DMS53 (cell line): Measurements from ENCODE around the gene RBM6.

ENCODE experiments used
- DNase-seq: peaks from one replicate; lab custom pipeline; 2025; lab: John Stamatoyannopoulos, UW

RBM6 gene

DNA sequence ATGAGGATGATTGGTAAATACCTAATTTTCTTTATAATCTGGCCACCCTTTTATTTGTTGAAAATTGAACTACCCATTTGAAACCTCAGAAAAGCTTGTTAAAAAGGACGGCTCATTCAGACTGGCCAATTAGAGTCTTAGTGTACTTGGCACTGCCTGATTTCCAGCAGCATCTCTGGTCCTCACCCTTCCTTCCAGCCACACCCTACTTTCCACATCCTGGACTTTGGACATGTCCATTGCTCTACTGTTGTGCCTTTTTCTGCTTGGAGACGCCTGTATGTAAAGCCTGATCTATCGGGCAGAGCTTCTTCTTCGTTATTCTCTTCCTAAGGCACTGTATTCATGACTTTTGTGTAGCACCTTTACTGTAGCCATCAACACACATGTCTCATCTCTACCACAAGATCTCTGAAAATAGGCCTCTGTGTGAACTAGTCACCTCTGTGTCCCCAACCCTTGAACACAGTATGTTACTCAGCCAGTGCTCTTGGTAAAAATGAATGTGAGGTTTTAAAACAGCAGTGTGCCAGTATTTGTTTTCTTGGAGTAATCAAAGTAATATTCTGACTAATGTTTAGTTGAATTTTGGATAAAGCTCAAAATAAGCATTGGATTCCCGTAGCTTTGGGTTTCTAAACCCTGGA is 155.5 kb downstream of the RBM6 start:
- no peak for DNase-seq

DNA sequence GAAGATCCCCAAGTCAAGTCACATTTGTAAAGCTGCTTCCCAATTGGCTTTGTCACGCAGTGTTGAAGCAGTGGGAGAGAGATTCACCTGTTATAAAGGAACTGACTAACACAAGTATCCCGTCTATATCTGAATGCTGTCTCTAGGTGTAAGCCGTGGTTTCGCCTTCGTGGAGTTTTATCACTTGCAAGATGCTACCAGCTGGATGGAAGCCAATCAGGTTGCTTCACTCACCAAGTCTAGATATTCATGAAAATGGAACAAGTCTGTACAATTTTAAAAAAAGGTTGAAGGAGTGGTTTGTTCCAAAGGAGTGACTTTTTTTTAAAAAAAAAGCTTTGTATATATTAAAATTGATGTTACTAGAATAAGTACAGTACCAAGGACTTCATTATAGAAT is 160.4 kb downstream of the RBM6 start:
- no peak for DNase-seq

DNA sequence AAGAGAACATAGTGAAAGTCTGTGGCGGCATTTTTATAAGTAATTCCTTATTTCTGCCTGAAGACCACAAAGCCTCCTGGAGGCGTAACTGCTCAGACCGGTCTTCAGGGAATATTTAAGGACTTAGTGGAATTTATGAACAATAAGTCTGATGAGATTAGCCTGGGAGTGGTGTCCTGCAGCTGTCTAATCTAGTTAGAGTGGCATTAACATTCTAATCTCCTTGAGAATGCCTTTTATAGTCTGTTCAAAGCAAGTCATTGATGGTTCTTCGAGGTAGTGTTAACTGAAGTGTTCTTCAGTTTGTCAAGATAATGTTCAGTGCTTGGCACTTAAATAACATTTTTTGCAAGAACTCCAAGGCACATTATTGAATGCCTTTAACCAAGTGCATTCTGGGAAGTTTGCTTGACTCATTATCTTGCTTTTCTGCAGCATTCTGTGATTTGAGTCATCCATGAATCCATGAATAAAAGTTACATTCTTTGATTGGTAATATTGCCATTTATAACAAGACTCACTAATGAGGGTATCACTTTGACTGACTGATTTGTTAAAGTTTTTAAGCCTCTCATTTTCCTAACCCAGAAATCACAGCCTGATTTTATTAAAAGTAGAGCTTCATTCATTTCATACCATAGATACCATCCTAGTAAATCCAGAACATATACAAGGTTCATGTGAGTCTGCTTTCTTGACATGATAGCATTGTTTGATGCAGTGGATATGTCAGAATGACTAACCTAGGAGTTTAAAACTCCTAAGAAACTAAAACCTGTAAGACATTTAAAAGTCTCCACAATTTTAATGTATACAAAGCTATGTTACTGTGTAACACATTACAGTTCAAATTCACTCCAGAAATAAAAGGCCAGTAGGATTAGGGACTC is 161.3 kb downstream of the RBM6 start:
- DNase-seq = no peak

DNA sequence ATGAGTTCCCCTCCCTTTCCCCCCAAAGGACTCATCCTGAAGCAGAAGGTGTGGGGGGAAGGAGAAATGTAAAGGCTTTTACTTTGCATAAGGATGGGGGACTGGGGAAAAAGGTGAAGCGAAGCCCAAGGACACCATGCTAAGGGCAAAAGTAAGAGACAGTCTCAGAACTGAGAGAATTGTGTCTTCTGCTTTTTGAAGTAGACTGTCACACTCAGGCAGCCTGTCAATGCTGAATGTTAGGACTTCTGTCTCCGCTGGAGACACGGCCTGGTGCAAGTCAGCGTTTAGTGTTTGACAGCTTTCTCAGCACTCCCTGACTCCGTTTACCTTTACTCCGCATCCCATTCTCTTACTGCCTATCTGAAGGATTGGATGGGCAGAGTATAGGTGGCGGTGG is 162.6 kb downstream of the RBM6 start:
- no peak for DNase-seq

DNA sequence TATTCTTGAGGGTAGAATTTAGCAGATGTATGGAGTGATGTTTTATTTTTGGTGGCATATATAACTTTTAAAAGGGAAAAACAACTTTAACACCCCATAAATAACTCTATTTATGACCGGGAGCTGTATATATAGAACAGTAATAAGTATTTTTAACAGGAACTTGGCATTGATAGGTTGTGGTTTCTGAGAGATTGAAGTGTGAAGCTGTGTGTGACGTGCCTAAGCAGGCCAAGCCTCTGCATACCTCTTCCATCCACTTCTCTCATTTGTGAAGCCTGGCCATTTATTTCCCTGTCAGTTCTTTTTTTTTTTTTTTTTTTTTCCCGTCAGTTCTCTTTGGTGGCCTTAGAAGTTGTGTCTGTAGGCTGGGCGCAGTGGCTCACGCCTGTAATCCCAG is 171.8 kb downstream of the RBM6 start:
- no peak for DNase-seq

DNA sequence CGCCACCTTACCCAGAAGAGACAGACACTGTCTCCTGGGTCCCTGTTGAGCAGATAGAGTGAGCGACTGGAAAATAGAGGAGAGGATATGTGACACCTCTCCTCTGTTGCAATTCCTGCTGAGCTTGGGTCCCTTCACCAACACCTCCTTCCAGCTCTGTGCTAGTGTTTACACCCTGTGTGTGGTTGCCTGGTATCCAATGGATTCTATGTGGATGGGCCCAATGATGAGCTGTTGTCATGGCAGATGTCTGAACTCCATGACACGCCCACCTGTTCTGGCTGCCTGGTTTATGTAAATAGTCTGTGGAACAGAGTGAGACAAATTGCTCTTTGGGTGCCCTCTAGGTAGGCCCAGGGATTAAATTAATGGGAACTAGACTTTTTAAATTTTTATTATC is 172.5 kb downstream of the RBM6 start:
- peak; percentile 73 for DNase-seq

DNA sequence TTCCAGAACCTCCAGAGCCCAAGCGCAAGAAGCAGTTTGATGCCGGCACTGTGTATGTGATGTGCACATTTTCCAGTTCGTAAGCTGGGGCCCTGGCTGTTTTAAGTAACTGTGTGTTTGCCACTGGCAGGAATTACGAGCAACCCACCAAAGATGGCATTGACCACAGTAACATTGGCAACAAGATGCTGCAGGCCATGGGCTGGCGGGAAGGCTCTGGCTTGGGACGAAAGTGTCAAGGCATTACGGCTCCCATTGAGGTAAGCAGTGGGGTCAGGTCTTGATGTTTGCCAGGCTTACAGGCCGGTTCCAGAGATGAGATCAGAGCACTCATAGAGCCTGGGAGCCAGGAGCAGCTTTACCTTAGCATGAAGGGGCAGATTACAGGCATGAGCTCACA is 177.2 kb downstream of the RBM6 start:
- DNase-seq = no peak

DNA sequence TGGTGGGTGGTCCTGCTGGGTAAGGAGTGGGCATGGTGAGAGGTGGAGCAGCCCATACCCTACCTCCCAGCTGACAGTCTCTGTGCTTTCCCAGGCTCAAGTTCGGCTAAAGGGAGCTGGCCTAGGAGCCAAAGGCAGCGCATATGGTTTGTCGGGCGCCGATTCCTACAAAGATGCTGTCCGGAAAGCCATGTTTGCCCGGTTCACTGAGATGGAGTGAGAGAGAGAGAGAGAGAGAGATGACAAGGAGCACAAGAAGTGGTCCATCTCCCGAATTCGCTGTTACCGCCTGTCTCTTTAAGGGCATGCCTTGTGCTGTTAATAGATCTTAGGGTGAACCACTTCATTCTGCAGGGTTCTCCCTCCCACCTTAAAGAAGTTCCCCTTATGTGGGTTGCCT is 178.3 kb downstream of the RBM6 start:
- DNase-seq = no peak

DNA sequence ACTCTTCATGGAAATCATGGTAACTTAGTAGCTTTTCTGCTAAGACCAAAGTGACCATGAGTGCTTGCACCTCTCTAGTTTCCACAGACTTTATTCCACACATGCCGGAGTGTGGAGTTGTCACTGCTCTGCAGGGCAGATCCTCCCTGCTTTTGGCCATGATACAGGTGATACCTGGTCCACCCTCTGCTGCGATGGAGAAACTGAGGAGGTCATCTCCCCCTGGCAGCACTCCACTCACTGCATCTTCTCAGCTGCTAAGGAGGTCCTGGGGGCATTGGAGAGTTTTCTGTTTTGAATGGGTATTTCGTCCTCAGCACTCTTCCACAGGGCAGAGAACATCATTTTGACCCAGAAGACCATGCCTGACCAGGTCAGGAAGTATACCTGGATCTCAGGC is 179.8 kb downstream of the RBM6 start:
- DNase-seq = no peak

DNA sequence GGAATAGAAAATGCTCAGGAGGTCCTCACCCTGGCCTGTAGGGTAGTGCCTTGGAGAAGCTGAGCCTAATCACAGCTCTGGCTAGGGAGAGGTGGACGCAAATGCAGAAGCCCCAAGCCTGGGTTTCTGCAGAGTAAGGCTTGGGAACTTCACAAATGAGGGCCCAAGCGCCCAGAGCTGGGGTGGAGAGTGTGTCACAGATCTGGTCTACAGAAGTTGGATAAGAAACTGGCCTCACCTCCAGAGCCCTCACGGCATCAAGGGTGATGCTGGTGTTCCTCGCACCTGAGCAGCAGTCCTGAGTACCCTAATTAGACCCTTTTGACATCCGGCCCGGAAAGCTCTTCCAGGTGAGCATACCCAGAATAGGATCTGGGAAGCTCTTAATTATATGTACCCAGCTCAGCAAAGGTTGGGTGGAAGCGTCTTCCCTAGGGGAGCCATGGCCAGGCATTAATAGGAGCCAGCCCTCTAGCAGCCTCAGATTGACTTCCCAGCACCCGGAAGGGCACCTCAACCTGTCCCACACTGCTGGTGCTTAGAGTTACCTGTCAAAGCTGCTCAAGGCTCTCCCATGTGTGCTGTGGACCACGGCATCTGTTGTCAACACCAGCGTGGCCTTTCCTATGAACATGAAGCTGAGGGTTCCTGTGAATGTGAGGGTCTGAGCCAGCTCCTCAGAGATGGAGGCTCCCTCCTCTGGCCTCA is 180.6 kb downstream of the RBM6 start:
- no peak for DNase-seq

DNA sequence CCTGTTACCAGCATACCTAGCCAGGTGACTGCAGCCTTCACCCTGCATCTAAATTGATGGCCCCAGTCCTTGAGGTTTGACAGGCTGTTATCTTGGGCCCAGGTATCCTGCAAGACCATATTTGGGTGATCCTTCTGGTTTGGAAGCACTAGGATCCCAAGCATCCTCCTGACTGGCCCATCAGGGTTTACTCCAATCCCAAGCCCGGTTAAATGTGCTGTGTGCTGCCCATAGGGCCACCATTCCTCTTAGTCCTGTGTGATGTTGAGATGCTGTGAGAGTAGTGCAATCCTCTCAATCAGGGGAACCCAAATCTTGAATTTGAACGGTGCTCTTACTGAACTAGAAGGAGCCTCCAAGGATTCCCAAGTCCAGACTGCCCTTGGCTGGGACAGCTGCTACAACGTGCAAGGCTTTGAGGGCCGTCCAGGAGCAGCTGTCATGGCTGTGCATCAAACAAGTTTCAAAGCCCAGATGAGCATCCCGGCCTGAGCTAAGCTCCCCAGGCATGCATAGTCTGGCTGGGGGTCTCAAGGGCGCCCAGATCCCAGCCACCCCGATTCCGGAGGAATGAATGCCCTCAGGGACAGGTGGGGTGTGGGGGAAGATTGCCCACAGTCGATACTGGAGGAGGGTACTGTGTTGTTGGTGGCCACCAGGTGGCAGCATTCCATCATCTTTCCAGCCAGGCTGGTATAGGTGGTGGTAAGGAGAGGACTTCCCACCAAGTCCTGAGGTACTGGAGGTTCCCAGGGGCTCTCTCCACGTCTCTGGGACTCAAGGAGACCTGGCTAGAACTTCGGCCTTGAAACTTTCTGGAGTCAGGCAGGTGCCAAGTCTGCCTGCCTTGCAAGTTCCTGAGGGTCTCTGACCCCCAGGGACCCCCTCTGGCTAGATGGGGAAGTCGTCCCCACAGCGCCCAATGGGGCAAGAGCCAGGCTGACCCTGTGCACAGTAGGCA is 181.4 kb downstream of the RBM6 start:
- DNase-seq = peak; percentile 69

DNA sequence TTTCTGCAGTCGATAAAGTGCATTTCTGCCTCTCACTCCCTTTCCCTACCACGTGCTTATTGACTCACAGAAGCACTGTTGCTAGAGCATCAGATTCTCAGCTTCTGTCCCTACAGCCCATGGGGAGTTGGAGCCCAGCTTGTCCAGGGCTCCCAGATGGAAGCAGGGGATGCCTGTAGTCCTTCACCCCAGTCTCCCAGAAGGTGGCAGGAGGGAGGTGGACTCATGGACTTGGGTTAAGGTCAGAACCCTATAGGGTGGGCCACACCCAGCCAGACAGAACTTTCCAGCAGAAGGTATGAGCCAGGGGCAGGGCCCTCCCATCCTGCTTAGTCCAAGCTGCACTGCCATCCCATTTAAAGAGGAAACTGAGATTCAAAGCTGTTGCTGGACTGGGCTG is 182.1 kb downstream of the RBM6 start:
- DNase-seq = no peak

DNA sequence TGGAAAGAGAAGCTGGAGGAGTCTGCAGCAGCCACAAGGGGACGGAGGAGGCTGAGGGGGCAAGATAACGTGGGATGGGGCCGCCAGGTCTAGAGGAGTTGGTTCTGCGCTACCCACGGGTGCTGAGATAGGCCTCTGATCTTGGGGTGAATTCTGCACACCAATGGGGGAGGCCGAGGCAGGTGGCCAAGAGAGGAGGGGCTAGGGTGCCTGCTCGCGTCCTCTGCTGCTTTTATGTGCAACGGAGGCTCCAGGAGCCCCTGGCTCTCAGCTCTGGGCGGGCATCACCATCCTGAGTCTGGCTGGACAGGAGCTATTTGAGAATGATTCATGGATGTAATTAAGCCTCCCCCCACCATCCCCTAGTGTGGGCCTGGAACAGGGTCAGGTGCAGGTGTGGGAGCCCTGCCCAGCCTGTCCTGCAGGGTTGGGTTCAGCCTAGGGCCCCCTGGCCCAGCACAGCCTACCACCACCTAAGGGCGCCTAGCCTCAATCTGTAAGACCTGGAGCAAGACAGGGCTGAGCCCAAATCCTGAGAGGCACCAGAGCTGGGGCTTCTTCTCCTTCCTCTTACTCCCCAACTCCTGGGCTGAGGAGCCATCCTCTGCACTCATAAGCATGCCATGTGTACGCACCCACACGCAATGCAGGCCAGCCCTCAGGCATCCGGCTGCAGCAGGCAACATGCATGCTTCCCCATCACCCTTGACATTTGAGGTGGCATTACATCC is 182.9 kb downstream of the RBM6 start:
- no peak for DNase-seq

DNA sequence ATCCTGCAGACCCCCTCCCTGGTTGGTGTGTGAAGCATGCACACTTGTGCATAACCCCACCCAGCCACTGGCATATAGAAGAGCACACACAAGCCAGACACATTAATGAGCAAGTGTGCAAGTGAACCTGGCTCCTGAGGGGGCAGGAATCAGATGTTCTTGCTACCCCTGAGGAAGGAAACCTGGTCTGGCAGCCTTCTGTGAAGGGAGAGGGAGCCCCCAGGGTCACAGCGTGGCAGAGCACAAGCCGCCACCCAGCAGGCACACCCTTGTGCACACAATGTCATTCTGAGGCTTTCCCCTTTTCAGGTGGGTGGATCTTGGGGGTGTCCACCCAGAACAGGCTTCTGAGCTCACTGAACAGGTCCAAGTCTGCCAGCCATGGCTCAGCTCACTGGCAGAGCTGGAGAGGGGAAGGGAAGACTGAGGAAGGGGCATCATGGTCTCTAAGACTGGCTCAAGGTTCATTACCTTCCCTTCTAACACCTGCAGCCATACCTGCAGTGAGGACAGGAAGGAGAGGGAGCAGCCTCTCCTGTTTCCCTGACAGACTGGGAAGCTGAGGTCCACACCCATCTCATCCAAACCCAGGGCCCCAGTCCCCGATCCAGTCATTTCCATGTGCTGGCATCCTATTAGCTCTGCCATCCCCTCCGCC is 183.6 kb downstream of the RBM6 start:
- no peak for DNase-seq

DNA sequence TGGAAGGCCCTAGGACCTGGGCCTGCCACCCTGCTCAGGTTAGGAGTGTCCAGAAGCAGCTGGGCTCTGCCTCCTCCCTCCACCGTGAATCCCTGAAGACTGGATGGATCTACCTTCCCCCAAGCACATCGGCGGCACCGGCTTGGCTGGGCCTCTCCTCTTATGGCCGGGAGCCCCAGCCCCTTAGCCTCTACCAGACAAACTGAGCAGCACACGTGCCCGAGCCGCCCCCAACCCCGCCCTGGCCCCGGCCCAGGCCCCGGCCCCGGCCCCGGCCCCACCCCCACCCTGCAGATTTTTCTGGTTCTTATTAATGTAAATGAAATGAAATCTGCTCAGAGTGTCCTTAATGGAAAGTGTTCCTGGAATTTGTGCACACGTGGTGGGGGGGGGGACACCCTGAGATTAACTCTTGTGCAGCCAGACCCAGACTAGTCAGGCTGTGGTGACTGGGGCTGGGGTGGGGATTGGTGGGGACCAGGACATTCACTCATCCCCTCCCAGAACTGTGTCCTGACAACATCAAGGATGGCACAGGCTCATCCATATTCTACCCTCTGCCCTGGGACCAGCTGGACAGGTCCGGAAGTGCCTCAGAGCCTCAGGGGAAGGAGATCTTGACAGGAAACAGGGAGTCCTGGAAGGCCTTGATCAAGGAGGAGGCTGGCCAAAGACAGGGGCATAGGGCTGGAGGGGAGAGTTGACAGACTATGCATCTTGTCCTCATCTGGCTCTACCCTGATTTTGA is 184.3 kb downstream of the RBM6 start:
- peak; percentile 10 for DNase-seq

DNA sequence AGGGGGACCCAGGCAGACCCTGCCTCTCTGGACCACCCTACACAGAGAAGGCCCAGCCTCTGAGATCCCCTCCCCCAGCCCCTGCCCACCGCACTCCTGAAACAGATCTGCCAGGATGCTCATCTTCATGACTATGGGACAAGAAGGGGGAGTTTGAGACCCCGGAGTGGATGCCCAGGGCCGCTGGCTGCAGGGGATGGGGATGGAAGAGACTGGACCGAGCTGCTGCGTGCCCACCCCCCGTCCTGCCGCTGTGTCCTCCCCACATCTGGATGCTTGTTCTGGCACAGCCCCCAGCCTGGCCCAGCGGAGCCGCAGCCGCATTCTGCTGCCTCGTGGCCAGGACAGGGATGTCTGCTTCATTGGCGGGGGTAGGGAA is 184.8 kb downstream of the RBM6 start:
- no peak for DNase-seq

DNA sequence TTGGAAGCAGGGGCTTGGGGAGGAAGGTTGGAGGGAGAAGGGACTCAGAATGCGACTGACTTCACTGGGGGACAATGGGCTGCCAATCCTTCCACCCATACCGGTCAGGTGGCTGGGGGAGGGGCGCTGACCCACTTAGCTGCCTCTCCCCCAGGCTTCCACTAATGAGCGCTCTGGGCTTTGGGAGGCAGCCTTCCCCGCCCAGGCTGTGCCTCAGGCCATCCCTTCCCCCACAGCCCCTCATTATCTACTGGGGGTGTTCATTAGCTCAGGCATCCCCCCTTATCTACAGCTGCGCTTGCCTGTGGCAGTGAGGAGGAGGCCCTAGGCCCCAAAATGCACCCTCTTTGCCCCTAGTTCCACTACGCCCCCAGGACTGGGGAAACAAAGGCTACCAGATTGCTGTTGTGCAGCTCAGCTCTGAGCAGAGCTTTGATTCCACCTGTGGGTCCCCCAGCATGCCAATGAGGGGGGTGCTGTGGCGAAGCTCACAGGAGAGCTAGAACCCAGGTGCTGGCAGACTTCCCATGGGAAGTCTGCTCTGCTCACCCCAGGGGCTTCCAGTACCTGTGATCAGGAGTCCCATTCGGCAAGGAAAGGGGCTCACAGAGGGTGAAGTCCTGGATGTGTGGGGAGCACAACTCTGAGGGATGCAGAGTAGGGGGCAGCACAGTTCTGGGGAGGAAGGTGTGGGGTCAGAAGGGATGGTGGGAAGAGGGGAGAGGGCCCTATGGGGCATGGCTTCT is 185.8 kb downstream of the RBM6 start:
- no peak for DNase-seq

DNA sequence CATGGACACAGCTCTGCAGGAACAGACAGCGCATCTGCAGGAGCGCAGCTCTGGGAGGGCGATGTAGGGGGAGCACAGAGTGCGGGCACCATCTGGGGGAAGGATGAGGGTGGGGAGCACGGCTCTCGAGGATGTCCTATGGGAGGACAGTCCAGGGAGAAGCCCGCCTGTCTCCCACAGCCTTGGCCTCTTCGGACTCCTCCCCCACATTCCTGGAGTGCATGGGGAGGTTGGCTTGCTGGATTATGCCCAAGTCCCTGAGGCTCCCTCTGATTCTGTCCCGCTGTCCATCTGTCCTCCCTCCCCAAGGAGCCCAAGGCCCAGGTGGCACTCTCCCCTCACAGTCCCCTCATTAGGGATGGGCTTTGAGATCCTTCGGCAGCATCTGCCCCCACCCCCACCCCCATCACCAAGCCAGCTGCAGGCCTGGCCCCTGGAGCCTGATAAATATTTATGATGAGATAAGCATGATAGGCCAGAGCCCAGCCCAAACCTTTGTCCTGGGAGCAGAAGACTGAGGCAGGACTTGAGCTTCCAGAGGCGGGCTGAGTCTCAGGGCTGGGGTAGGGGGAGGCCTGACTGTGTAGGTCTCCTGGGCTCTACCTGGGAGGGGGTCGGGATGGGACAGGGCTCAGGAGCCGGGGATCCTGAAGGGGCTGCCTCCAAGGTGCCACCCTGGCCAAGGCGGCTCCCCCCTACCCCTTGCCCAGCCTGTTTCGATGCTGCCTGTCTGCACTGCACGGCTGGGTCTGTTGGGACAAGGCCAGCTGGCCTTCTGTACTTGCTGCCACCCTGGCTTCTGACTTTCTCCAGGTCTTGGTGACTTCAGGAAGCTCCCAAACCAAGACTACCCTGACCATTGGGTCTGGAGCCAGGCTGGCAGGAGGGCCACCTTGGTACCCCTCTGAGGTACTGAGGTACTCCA is 186.6 kb downstream of the RBM6 start:
- no peak for DNase-seq
